ENCODE data around the gene HS6ST1.

HS6ST1 gene

DNA sequence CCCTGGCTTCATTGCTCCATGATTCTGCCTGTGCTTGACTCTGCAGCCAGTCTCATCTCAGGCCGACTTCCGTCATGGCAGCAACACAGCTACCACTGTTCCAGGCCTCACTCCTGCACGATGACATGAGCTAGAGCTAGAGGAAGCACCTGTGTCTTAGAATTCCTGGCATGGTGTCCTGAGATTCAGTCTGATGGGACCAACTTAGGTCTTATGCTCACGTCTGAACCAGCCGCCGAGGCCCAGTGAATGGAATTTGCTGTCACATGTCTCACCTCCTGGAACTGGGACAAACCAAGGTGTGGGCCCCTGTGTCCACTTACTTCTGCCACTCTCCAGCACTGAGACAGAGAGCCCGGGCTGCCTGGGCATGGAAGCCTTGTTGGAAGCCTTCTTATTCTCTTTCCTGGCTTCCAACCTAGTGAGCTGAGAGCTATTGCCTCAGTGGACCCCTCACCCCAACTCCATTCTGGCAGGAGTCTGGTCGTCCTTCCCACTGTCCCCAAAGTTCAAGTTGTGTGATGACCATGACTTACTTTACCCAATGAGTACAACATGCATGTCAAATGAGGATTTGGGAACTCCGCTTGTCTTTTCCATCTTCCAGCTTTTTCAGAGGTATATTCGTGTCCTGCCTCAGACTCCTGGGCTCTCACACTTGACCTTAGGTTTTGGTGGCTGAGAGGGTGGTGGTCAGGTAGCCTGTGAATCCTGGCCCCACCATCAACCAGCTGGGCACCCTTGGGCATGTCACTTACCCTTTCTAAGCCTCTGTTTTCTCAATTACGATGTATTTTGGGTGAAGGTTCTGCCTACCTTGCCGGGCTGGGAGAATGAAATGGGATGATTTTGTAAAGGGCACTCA lies 39.1 kb upstream of the HS6ST1 start:
- DNase-seq (ENCODE audit: extremely low read depth, low read depth) = no peak
- no peak for TF ChIP-seq CTCF (IDR thresholded peaks at IDR 0.05; ENCODE audit: low read depth, low read length, missing control alignments)

GRCh38 chr2:128356127-128356526 lies 37.5 kb upstream of the HS6ST1 start:
- DNase-seq (ENCODE audit: extremely low read depth, low read depth) = no peak
- no peak overlapping the region for H3K4me3 ChIP-seq (replicated peaks; ENCODE audit: low read depth, low read length)
- no peak for TF ChIP-seq CTCF (IDR thresholded peaks at IDR 0.05; ENCODE audit: low read depth, low read length, missing control alignments)

More for the DNA sequence above, 39.1 kb upstream of the HS6ST1 start:
- no peak overlapping the region for H3K4me3 ChIP-seq (replicated peaks; ENCODE audit: low read depth, low read length)

DNA sequence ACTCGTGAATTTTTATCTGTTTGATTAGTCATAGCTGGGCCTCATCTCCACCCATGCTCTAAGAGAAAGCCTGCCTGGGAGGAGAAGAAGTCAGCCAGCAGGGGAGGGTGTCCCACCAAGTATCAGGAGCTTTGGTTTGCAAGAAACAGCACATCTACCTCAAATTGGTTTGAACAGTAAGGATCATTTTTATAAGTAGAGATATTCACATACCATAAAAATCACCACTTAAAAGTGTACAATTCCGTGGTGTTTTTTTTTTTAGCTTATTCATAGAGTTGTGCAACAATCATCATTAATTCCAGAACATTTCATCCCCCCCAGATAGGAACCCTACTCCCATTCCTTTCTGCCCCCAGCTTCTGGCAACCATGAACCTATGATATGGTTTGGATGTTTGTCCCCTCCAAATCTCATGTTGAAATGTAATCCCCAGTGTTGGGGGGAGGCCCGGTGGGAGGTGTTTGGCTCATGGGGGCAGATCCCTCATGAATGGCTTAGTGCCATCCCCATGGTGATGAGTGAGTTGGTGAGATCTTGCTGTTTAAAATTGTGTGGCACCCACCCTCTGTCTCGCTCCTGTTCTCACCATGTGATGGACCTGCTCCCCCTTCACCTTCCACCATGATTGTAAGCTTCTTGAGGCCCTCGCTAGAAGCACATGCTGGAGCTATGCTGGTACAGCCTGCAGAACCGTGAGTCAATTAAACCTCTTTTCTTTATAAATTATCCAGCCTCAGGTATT lies 36.2 kb upstream of the HS6ST1 start:
- DNase-seq (ENCODE audit: extremely low read depth, low read depth) = no peak
- no peak overlapping the region for H3K4me3 ChIP-seq (replicated peaks; ENCODE audit: low read depth, low read length)
- peak; percentile 27 for TF ChIP-seq CTCF (IDR thresholded peaks at IDR 0.05; ENCODE audit: low read depth, low read length, missing control alignments)

- no peak for TF ChIP-seq CTCF (IDR thresholded peaks at IDR 0.05; ENCODE audit: low read depth, low read length, missing control alignments)
- no peak for DNase-seq (ENCODE audit: extremely low read depth, low read depth)
- no peak overlapping the region for H3K4me3 ChIP-seq (replicated peaks; ENCODE audit: low read depth, low read length)
These were observed 35.5 kb upstream of the HS6ST1 start for GRCh38 chr2:128354161-128354560.

DNA sequence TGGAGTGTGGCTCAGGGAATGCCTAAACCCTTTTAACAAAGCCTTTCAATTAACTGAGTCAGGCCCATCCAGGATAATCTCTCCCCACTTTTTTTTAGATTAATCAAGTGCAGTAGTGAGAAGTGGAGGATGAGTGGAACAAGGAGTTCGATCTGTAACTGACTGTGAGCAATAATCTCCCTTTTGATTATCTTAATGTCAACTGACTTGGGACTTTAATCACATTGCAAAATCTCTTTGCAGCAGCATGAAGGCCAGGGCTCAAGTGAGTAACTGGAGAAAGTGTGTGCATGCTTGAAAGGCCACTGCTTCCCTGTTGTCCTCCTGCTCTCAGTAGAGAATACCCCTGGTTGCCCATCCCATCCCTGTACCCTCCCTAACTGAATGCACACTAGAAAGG lies 32.1 kb upstream of the HS6ST1 start:
- no peak for TF ChIP-seq CTCF (IDR thresholded peaks at IDR 0.05; ENCODE audit: low read depth, low read length, missing control alignments)
- H3K4me3 ChIP-seq (replicated peaks; ENCODE audit: low read depth, low read length) = no peak overlapping the region
- DNase-seq (ENCODE audit: extremely low read depth, low read depth) = no peak

GRCh38 chr2:128348701-128349100 lies 30.0 kb upstream of the HS6ST1 start:
- TF ChIP-seq CTCF (IDR thresholded peaks at IDR 0.05; ENCODE audit: low read depth, low read length, missing control alignments) = no peak
- DNase-seq (ENCODE audit: extremely low read depth, low read depth) = no peak
- no peak overlapping the region for H3K4me3 ChIP-seq (replicated peaks; ENCODE audit: low read depth, low read length)
